Mesendoderm (in vitro differentiated cells): ENCODE measurements around the gene ZNF574.

Experiments
- DNase-seq: peaks from one replicate; pipeline ENCODE4 v3.0.0; 2013
- H2AK5ac ChIP-seq: 2 replicates; pipeline ENCODE4 v1.6.1; 2013; ENCODE audit warnings: low read length, inconsistent platforms
- H2BK120ac ChIP-seq: 2 replicates; pipeline ENCODE4 v1.6.1; 2013; ENCODE audit warnings: low read depth, mild to moderate bottlenecking, low read length, moderate library complexity, mixed read lengths
- H2BK15ac ChIP-seq: replicated peaks from 2 replicates; pipeline ENCODE4 v1.6.1; 2013; ENCODE audit warnings: low read depth, mild to moderate bottlenecking, moderate library complexity
- H2BK5ac ChIP-seq: 2 replicates; pipeline ENCODE4 v1.6.1; 2013; ENCODE audit warnings: low read length, inconsistent platforms
- H3K18ac ChIP-seq: 2 replicates; pipeline ENCODE4 v1.6.1; 2013; ENCODE audit warnings: mild to moderate bottlenecking, low read length, mixed read lengths
- H3K23ac ChIP-seq: one replicate; pipeline ENCODE4 v1.6.1; 2013; ENCODE audit warnings: low read length
- H3K27ac ChIP-seq: 2 replicates; pipeline ENCODE4 v1.5.1; 2013; ENCODE audit warnings: low read depth, mild to moderate bottlenecking, inconsistent platforms, low read length, moderate library complexity
- H3K27me3 ChIP-seq: 2 replicates; pipeline ENCODE4 v1.6.1; 2013; ENCODE audit warnings: low read length, control low read depth, mild to moderate bottlenecking, inconsistent platforms; ENCODE audit not compliant: insufficient read depth, poor library complexity
- H3K36me3 ChIP-seq: 2 replicates; pipeline ENCODE4 v1.6.1; 2013; ENCODE audit warnings: low read length, inconsistent platforms; ENCODE audit not compliant: control insufficient read depth, insufficient read depth
- H3K4ac ChIP-seq: one replicate; pipeline ENCODE4 v1.6.1; 2013; ENCODE audit warnings: low read depth, mild to moderate bottlenecking, low read length, moderate library complexity
- H3K4me1 ChIP-seq: 2 replicates; pipeline ENCODE4 v1.6.1; 2013; ENCODE audit warnings: low read depth, low read length, inconsistent platforms; ENCODE audit not compliant: control insufficient read depth
- H3K4me2 ChIP-seq: 2 replicates; pipeline ENCODE4 v1.6.1; 2013; ENCODE audit warnings: low read length
- H3K4me3 ChIP-seq: 2 replicates; pipeline ENCODE4 v1.5.1; 2013; ENCODE audit warnings: mild to moderate bottlenecking, low read length
- H3K56ac ChIP-seq: one replicate; pipeline ENCODE4 v1.6.1; 2013; ENCODE audit warnings: low read length
- H3K79me1 ChIP-seq: 2 replicates; pipeline ENCODE4 v1.6.1; 2013; ENCODE audit warnings: low read length, inconsistent platforms
- H3K79me2 ChIP-seq: 2 replicates; pipeline ENCODE4 v1.6.1; 2013; ENCODE audit warnings: mild to moderate bottlenecking, low read length; ENCODE audit not compliant: control insufficient read depth, insufficient read depth
- H3K9ac ChIP-seq: 2 replicates; pipeline ENCODE4 v1.6.1; 2013; ENCODE audit warnings: low read length, inconsistent platforms
- H4K5ac ChIP-seq: one replicate; pipeline ENCODE4 v1.6.1; 2013; ENCODE audit warnings: low read length
- H4K8ac ChIP-seq: one replicate; pipeline ENCODE4 v1.6.1; 2013; ENCODE audit warnings: low read depth, mild to moderate bottlenecking, control low read depth, low read length, moderate library complexity
- WGBS: extraction: QIAGEN DNeasy Blood & Tissue Kit; methylation state at CpG from one replicate; pipeline ENCODE4 v1.1.7; 2013; ENCODE audit warnings: low lambda C conversion rate, missing lambda C conversion rate; ENCODE audit not compliant: insufficient coverage; ENCODE audit errors: extremely low coverage; 5-methylcytosine and 5-hydroxymethylcytosine counted together

Gene ZNF574

GRCh38 chr19:42113641-42114348, 37.8 kb downstream of the ZNF574 start:
- H3K9ac ChIP-seq, result no peak overlapping the region
- no peaks in the 10 kb centered on the region for H3K79me2 ChIP-seq
- H3K79me1 ChIP-seq, result no peaks in the 10 kb centered on the region
- H3K4me1 ChIP-seq, result no peaks in the 10 kb centered on the region
- H2BK120ac ChIP-seq, result no peak overlapping the region
- H4K8ac ChIP-seq, result no peak overlapping the region
- no CpG with 5 or more reads among the region's 10 CpGs for WGBS
- H3K27ac ChIP-seq, result peak overlapping the region; percentile 34
- no peak overlapping the region for H3K4ac ChIP-seq
- no peak overlapping the region for H3K4me2 ChIP-seq
- H3K23ac ChIP-seq, result no peak overlapping the region
- DNase-seq, result peak; percentile 96
- H3K27me3 ChIP-seq, result no peaks in the 10 kb centered on the region
- H2BK5ac ChIP-seq, result no peak overlapping the region
- no peaks in the 10 kb centered on the region for H3K36me3 ChIP-seq
- no peak overlapping the region for H3K18ac ChIP-seq
- H3K4me3 ChIP-seq, result no peak overlapping the region
- no peak overlapping the region for H2AK5ac ChIP-seq
- H4K5ac ChIP-seq, result no peak overlapping the region
- no peak overlapping the region for H2BK15ac ChIP-seq
- no peak overlapping the region for H3K56ac ChIP-seq

GRCh38 chr19:42114412-42114811, 38.4 kb downstream of the ZNF574 start:
- no peak overlapping the region for H2AK5ac ChIP-seq
- H3K79me1 ChIP-seq, result no peaks in the 10 kb centered on the region
- H4K8ac ChIP-seq, result no peak overlapping the region
- H3K9ac ChIP-seq, result no peak overlapping the region
- no peaks in the 10 kb centered on the region for H3K36me3 ChIP-seq
- H3K4me1 ChIP-seq, result no peaks in the 10 kb centered on the region
- no peak overlapping the region for H3K56ac ChIP-seq
- no peaks in the 10 kb centered on the region for H3K27me3 ChIP-seq
- H2BK5ac ChIP-seq, result no peak overlapping the region
- H2BK15ac ChIP-seq, result no peak overlapping the region
- H3K27ac ChIP-seq, result no peak overlapping the region
- H4K5ac ChIP-seq, result no peak overlapping the region
- H2BK120ac ChIP-seq, result no peak overlapping the region
- no peak overlapping the region for H3K18ac ChIP-seq
- no peaks in the 10 kb centered on the region for H3K79me2 ChIP-seq
- H3K4me3 ChIP-seq, result no peak overlapping the region
- no peak overlapping the region for H3K23ac ChIP-seq
- no CpG with 5 or more reads among the region's 7 CpGs for WGBS
- no peak overlapping the region for H3K4ac ChIP-seq
- no peak for DNase-seq
- H3K4me2 ChIP-seq, result no peak overlapping the region

DNA sequence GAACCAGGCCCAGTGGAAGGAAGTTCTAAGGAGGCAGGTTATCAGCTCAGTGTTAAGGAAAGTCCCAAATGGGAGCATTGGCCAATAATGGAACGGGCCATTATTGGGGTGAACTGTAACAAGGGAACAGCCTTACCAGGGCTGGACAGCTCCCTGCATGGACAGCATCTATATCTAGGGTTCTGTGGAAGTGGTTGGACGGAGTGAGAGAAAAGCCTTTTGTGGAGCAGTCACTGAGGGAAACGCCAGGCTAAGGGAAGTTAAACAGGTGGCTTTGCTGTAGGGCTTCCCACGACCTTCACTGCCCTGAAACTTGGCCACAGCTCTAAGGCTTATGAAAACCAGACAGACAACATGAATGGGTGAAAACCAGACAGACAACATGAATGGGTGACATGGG, 39.3 kb downstream of the ZNF574 start:
- Histone ChIP-seq H3K79me1 (no peaks in the 10 kb centered on the region), H2AK5ac (no peak overlapping the region), H3K23ac (no peak overlapping the region), H3K56ac (no peak overlapping the region), H3K4me2 (no peak overlapping the region), H3K36me3 (no peaks in the 10 kb centered on the region), H2BK120ac (no peak overlapping the region), H3K27ac (no peak overlapping the region), H3K27me3 (no peaks in the 10 kb centered on the region), H2BK15ac (no peak overlapping the region), H3K18ac (no peak overlapping the region), H4K5ac (no peak overlapping the region), H3K4ac (no peak overlapping the region), H4K8ac (no peak overlapping the region), H3K9ac (no peak overlapping the region), H3K4me1 (no peaks in the 10 kb centered on the region), H3K79me2 (no peaks in the 10 kb centered on the region), H2BK5ac (no peak overlapping the region), H3K4me3 (no peak overlapping the region)
- no peak for DNase-seq
- WGBS, result no CpG with 5 or more reads among the region's 4 CpGs

GRCh38 chr19:42115705-42116104, 39.7 kb downstream of the ZNF574 start:
- Histone ChIP-seq H3K27me3 (no peaks in the 10 kb centered on the region), H2BK15ac (no peak overlapping the region), H3K23ac (no peak overlapping the region), H3K4me3 (no peak overlapping the region), H3K18ac (no peak overlapping the region), H3K4me1 (no peaks in the 10 kb centered on the region), H4K5ac (no peak overlapping the region), H3K4ac (no peak overlapping the region), H4K8ac (no peak overlapping the region), H3K27ac (no peak overlapping the region), H2BK5ac (no peak overlapping the region), H2AK5ac (no peak overlapping the region), H3K4me2 (no peak overlapping the region), H3K79me2 (no peaks in the 10 kb centered on the region), H2BK120ac (no peak overlapping the region), H3K9ac (no peak overlapping the region), H3K79me1 (no peaks in the 10 kb centered on the region), H3K56ac (no peak overlapping the region), H3K36me3 (no peaks in the 10 kb centered on the region)
- no CpG with 5 or more reads among the region's 4 CpGs for WGBS
- no peak for DNase-seq

DNA sequence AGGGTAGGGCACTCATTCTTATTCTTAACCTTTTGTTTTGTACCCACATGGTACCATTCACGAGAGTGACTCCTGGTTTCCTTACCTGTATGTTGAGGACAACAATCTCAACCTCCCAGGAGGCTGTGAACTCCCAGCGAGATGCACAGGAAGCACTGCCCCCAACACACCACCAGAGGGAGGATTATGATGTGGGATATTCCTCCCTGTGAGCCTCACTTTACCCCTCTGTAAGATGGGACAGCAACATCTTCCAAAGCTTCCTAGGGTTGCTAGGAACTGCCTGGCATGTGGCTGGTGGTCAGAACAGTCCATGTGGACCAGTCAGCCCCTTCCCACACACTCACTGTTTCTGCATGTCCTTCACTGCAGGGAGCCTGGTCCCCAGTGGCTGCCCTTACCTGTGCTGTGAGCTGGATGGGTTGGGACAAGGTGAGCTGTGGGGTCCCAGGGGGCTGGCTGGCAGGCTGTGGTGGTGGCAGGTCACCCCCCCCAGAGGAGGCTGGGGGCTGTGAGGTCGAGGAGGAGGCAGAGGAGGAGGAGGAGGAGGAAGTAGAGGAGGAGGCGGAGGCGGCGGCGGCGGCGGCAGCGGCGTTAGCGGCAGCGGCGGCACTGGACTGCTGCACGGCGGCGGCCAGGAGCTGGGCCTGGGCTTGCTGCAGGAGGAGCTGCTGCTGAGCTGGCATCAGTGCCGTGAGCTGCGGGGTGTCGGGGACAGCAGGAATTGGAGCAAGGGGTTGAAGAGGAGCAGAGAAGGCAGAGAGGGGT, 40.5 kb downstream of the ZNF574 start:
- Histone ChIP-seq H3K27ac (no peak overlapping the region), H3K18ac (no peak overlapping the region), H2BK15ac (no peak overlapping the region), H3K4ac (no peak overlapping the region), H3K27me3 (no peaks in the 10 kb centered on the region), H2BK5ac (no peak overlapping the region), H2AK5ac (no peak overlapping the region), H3K79me1 (no peaks in the 10 kb centered on the region), H2BK120ac (no peak overlapping the region), H4K8ac (no peak overlapping the region), H3K36me3 (no peaks in the 10 kb centered on the region), H3K9ac (no peak overlapping the region), H3K79me2 (no peaks in the 10 kb centered on the region), H3K4me3 (no peak overlapping the region), H3K56ac (no peak overlapping the region), H3K4me2 (no peak overlapping the region), H3K4me1 (peaks cover 2% of the 10 kb centered on the region), H3K23ac (no peak overlapping the region), H4K5ac (no peak overlapping the region)
- no peak for DNase-seq
- WGBS, result no CpG with 5 or more reads among the region's 20 CpGs
